HepG2 (cell line): ENCODE data around the gene ZC2HC1B. TPM values are rescaled to one million over a fixed set of nuclear protein-coding genes. Genes with fewer than 3 reads are reported as not detected.
"Not testable (repeated sequence)": the region's sequence is repeated elsewhere in the genome, so short reads cannot be mapped to it uniquely, and the experiment has no call there.

ENCODE experiments used
- ATAC-seq: fragments of 200-7000 bp; cut with Tn5 transposase; 3 replicates; pipeline ENCODE4 v1.9.1; 2020; ENCODE audit warnings: mild to moderate bottlenecking, moderate library complexity
- BruUV-seq: library from RNA; stranded (reverse); fragments of 400-500 nt; replicated peaks from 2 replicates; lab custom pipeline; 2021; lab: Mats Ljungman, UMichigan
- CTCF ChIA-PET: fragments of 300-600 bp; formaldehyde crosslinking; extraction: SDS; loops from one replicate; lab custom pipeline; 2021; ENCODE audit warnings: low total read pairs, inconsistent platforms, low intra/inter-chr PET ratio; lab: Yijun Ruan, JAX
- POLR2A ChIA-PET: fragments of 350-600 bp; sonication (Branson Sonifier 250); formaldehyde crosslinking; loops from one replicate; lab custom pipeline; 2020; ENCODE audit warnings: antibody characterized with exemption, inconsistent platforms; lab: Yijun Ruan, JAX
- DNase-seq: peaks from one replicate; pipeline ENCODE4 v3.0.0-alpha.2; 2015; ENCODE audit warnings: low spot score
- FAIRE-seq: peaks from 3 replicates; lab custom pipeline; 2011; peaks lifted over from hg19 to GRCh38; lab: Jason Lieb, UNC
- H2AFZ ChIP-seq: one replicate; pipeline ENCODE4 v1.6.1; 2011; ENCODE audit warnings: low read length, inconsistent platforms
- H3K27ac ChIP-seq: fragments of 300-600 bp; 3 replicates; pipeline ENCODE4 v1.8.0; 2011; ENCODE audit warnings: mixed run types, mild to moderate bottlenecking, mixed read lengths, low read length, inconsistent platforms; ENCODE audit not compliant: insufficient read depth; ENCODE audit errors: extremely low read length
- H3K27me3 ChIP-seq, 2 experiments: fragments of 200-600 bp in 1 of 2; 2 replicates in 1 of 2; 3 replicates in 1 of 2; pipeline versions ENCODE4 v1.6.0 to v1.8.0; 2011; ENCODE audit warnings: low read length in 2 of 2, mild to moderate bottlenecking in 2 of 2, moderate library complexity in 2 of 2, inconsistent platforms in 1 of 2; ENCODE audit not compliant: insufficient read depth in 2 of 2, control insufficient read depth in 1 of 2
- H3K36me3 ChIP-seq, 2 experiments: fragments of 200-600 bp in 1 of 2; replicated peaks in 1 of 2; 2 replicates in 1 of 2; 3 replicates in 1 of 2; pipeline versions ENCODE4 v1.5.1 to v1.8.0; 2011; ENCODE audit warnings: low read length in 2 of 2, inconsistent platforms in 1 of 2; ENCODE audit not compliant: insufficient read depth in 2 of 2, control insufficient read depth in 1 of 2
- H3K4me1 ChIP-seq: 2 replicates; pipeline ENCODE4 v1.5.1; 2012; ENCODE audit warnings: low read length, inconsistent platforms; ENCODE audit not compliant: insufficient read depth
- H3K4me2 ChIP-seq: 2 replicates; pipeline ENCODE4 v1.6.0; 2011; ENCODE audit warnings: low read depth, low read length, inconsistent platforms
- H3K4me3 ChIP-seq, 3 experiments: fragments of 200-600 bp in 1 of 3; sonication (generic), shearing (Covaris generic) in 1 of 3; replicated peaks in 1 of 3; 2 replicates each; pipeline ENCODE4 v1.5.1; 2011 to 2016; ENCODE audit warnings: low read length in 3 of 3, inconsistent platforms in 2 of 3, low read depth in 2 of 3, mild to moderate bottlenecking in 2 of 3, control low read depth in 1 of 3, mixed read lengths in 1 of 3; ENCODE audit not compliant: insufficient read depth in 1 of 3
- H3K79me2 ChIP-seq: one replicate; pipeline ENCODE4 v1.6.1; 2011; ENCODE audit warnings: low read length, inconsistent platforms; ENCODE audit not compliant: insufficient read depth
- H3K9ac ChIP-seq: 2 replicates; pipeline ENCODE4 v1.6.0; 2011; ENCODE audit warnings: mild to moderate bottlenecking, low read depth, low read length, inconsistent platforms; ENCODE audit not compliant: insufficient read depth
- H3K9me3 ChIP-seq: 2 replicates; pipeline ENCODE4 v1.5.1; 2012; ENCODE audit warnings: mild to moderate bottlenecking, low read length
- H4K20me1 ChIP-seq: 2 replicates; pipeline ENCODE4 v1.6.0; 2011; ENCODE audit warnings: inconsistent platforms, mild to moderate bottlenecking, low read length, moderate library complexity; ENCODE audit not compliant: insufficient read depth
- AGO1 ChIP-seq: fragments of 200-400 bp; formaldehyde crosslinking; IDR thresholded peaks from 2 replicates; pipeline ENCODE4 v1.6.1; 2017; ENCODE audit warnings: mild to moderate bottlenecking, low read depth, low read length, moderate library complexity; ENCODE audit not compliant: poor library complexity, severe bottlenecking
- FOXP1 ChIP-seq, 2 experiments: fragments of 450-650 bp in 1 of 2; IDR thresholded peaks; 2 replicates each; pipeline ENCODE4 v1.6.1; 2017 to 2018; ENCODE audit warnings: antibody characterized with exemption in 1 of 2
- LCORL ChIP-seq, 2 experiments: fragments of 450-650 bp in 1 of 2; sonication (generic) in 1 of 2; formaldehyde crosslinking in 1 of 2; IDR thresholded peaks; 2 replicates each; pipeline versions ENCODE4 v1.5.0 to v1.6.1; 2017 to 2020; ENCODE audit warnings: antibody characterized with exemption in 1 of 2, missing genetic modification reagents in 1 of 2
- ZXDC ChIP-seq: sonication (generic); formaldehyde crosslinking; IDR thresholded peaks from 2 replicates; pipeline ENCODE4 v1.5.0; 2020; ENCODE audit warnings: mild to moderate bottlenecking, missing genetic modification reagents
- WGBS: methylation state at CpG from one replicate; pipeline ENCODE4 v1.1.6; 2017; ENCODE audit warnings: low lambda C conversion rate; 5-methylcytosine and 5-hydroxymethylcytosine counted together
- in situ Hi-C: cut with HindIII; loops from 2 replicates; pipeline ENCODE4 v1.10.0; 2017; ENCODE audit warnings: low pct_unique_long_range_greater_than_20kb; ENCODE audit not compliant: extremely low pct_ligation_motif_present
- intact Hi-C: fragments of 100-400 bp; cut with micrococcal nuclease; formaldehyde crosslinking; loops from one replicate; pipeline ENCODE4 v1.10.0; 2022; ENCODE audit not compliant: unreplicated experiment
- polyA plus RNA-seq, 8 experiments: library from polyadenylated mRNA; depleted of rRNA in 3 of 8; stranded (reverse) in 7 of 8; unstranded in 1 of 8; fragments of >200 nt; fragmentation: Illumina TruSeq in 4 of 8; extraction: Trizol in 4 of 8; gene quantifications; 2 replicates each; pipeline versions ENCODE4 v1.2.1 to v1.2.3, GENCODE V29; 2011 to 2016; ENCODE audit warnings: low read depth in 4 of 8, missing spikeins in 1 of 8, mixed read lengths in 1 of 8; ENCODE audit not compliant: insufficient read depth in 1 of 8
- total RNA-seq, 5 experiments: library from RNA; depleted of rRNA; stranded (reverse); fragments of >200 nt; fragmentation: Illumina TruSeq; extraction: Trizol; gene quantifications; 2 replicates each; pipeline ENCODE4 v1.2.3, GENCODE V29; 2016; ENCODE audit warnings: low read depth in 1 of 5

Gene ZC2HC1B
- total and polyA plus RNA-seq, 2 of the 13 experiments (the other 11 are each of a cell fraction or from before 2014, with no cell fraction given), result not detected

- H3K36me3 ChIP-seq, intact Hi-C loops, ATAC-seq, BruUV-seq, H3K27ac ChIP-seq, H3K4me3 ChIP-seq, H3K4me1 ChIP-seq, H3K9ac ChIP-seq, H3K27me3 ChIP-seq, DNase-seq, POLR2A ChIA-PET, H3K9me3 ChIP-seq, H4K20me1 ChIP-seq, FAIRE-seq, CTCF ChIA-PET, H3K79me2 ChIP-seq, in situ Hi-C loops, H2AFZ ChIP-seq, H3K4me2 ChIP-seq: not testable (repeated sequence)
- WGBS, result 58% methylated on average over 4 of the region's 4 CpGs
These were observed 9.3 kb downstream of the ZC2HC1B start for GRCh38 chr6:143873600-143873999.

- H3K4me3 ChIP-seq, H3K4me2 ChIP-seq, H3K27me3 ChIP-seq, CTCF ChIA-PET, H3K9ac ChIP-seq, in situ Hi-C loops, BruUV-seq, H3K79me2 ChIP-seq, H3K4me1 ChIP-seq, intact Hi-C loops, POLR2A ChIA-PET, ATAC-seq, H2AFZ ChIP-seq, DNase-seq, FAIRE-seq, H3K9me3 ChIP-seq, H4K20me1 ChIP-seq, H3K36me3 ChIP-seq, H3K27ac ChIP-seq: not testable (repeated sequence)
These were observed 10.2 kb downstream of the ZC2HC1B start for GRCh38 chr6:143874503-143874902.

DNA sequence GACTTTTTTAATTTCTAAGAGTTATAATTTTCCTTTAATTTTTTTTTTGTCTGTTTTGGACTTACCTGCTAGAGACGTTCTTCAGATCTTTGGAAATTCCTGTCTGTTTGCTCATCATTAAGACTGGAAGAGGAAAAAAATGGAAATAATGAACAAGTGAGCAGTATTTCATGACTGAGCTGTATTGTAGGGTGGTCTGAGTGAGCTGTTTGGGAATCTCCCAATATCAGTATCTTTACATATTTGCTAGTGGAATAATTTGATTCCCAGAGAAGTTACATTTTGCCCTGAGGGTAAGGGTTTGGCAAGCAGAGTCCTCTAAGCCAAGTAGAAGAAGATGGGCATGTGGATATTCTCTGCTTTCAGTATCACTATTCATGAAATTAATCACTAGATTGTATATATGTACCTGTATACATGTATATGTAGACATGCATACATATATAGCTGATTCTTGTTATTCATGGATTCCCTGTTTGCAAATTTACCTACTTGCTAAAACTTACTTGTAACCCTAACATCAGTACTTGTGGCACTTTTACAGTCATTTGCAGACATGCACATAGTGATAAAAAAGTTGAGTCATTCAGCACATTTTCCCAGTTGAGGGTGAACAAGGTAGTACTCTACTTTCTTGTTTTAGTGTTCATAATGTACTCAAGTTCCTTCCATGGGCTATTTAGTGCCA lies 13.5 kb downstream of the ZC2HC1B start:
- POLR2A ChIA-PET, result no interaction called here

More for the DNA sequence above, 13.5 kb downstream of the ZC2HC1B start:
- Histone ChIP-seq H3K27ac (no peak overlapping the region), H2AFZ (no peak overlapping the region), H3K4me2 (no peak overlapping the region), H3K4me3 (no peak overlapping the region), H3K79me2 (no peaks in the 10 kb centered on the region), H3K27me3 (no peaks in the 10 kb centered on the region), H3K9me3 (peaks cover 9% of the 10 kb centered on the region), H4K20me1 (no peaks in the 10 kb centered on the region)
- intact Hi-C loops, result no loop called here
- DNase-seq, result no peak
- ATAC-seq, result no peak
- WGBS, result 6% methylated on average over 1 of the region's 1 CpG
- TF ChIP-seq ZXDC, result no peak
- no peak for TF ChIP-seq FOXP1 (IDR thresholded peaks at IDR 0.05)
- no peak for TF ChIP-seq FOXP1 (CRISPR knock-in tag; IDR thresholded peaks at IDR 0.05)
- TF ChIP-seq LCORL (IDR thresholded peaks at IDR 0.05), result no peak
- TF ChIP-seq LCORL (CRISPR knock-in tag; IDR thresholded peaks at IDR 0.05), result no peak
- no peak for TF ChIP-seq AGO1
- TF ChIP-seq, all 625 proteins: peak for 0
- no peak overlapping the region for H3K9ac ChIP-seq
- no peaks in the 10 kb centered on the region for H3K36me3 ChIP-seq
- no TSS peak for BruUV-seq
- no peak for FAIRE-seq
- CTCF ChIA-PET, result no interaction called here
- 0 out of 2 replicates have a peak, but pooled peaks cover 4% of the 10 kb centered on the region for H3K4me1 ChIP-seq
- in situ Hi-C loops, result no loop called here
